Loucy (cell line): ENCODE data around the gene CCDC63.

Source experiments
- EZH2phosphoT487 ChIP-seq: fragments of 200-600 bp; IDR thresholded peaks from 2 replicates; pipeline ENCODE4 v1.6.1; 2018; ENCODE audit warnings: antibody characterized with exemption, mild to moderate bottlenecking, moderate library complexity, borderline replicate concordance
- TF ChIP-seq, protein P1 (sequence below): fragments of 200-600 bp; sonication (generic); conservative IDR thresholded peaks from 2 replicates; pipeline ENCODE4 v1.5.1; 2014; ENCODE audit warnings: mild to moderate bottlenecking, antibody characterized with exemption, low read length

DNA sequence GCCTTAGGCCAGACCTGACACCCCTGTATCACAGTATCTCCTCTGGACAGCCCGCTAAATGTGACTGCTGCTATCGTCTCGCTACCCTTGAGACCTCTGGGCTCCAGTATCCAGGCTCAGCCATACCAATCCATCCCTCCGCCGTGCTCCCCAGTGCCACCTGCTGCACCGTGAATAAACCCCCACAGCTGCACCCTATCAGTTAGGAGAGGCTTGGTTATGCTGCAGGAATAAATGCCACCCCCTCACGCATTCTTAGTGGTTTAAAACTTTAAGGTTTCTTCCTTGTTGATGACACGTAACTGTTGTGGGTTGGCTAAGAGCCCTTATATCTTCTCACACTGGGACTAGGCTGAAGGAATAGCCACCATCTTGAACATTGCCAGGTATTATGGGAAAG, 12.1 kb downstream of the CCDC63 start:
- TF ChIP-seq, protein P1, sequence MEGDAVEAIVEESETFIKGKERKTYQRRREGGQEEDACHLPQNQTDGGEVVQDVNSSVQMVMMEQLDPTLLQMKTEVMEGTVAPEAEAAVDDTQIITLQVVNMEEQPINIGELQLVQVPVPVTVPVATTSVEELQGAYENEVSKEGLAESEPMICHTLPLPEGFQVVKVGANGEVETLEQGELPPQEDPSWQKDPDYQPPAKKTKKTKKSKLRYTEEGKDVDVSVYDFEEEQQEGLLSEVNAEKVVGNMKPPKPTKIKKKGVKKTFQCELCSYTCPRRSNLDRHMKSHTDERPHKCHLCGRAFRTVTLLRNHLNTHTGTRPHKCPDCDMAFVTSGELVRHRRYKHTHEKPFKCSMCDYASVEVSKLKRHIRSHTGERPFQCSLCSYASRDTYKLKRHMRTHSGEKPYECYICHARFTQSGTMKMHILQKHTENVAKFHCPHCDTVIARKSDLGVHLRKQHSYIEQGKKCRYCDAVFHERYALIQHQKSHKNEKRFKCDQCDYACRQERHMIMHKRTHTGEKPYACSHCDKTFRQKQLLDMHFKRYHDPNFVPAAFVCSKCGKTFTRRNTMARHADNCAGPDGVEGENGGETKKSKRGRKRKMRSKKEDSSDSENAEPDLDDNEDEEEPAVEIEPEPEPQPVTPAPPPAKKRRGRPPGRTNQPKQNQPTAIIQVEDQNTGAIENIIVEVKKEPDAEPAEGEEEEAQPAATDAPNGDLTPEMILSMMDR: peak; percentile 27; the same call in 1 of the 2 replicates
- TF ChIP-seq EZH2phosphoT487: no peak
